ENCODE data around the gene NKIRAS2. TPM values are rescaled to one million over a fixed set of nuclear protein-coding genes. Genes with fewer than 3 reads are reported as not detected.

Gene NKIRAS2
- total and polyA plus RNA-seq, 2 of the 13 experiments (the other 11 are each of a cell fraction or from before 2014, with no cell fraction given): 27.9 to 42.0 TPM

GRCh38 chr17:42016941-42017865 lies 2.7 kb upstream of the NKIRAS2 start, which contains the start of gene DNAJC7 (continued):
- 0 out of 2 replicates have a peak, but pooled peaks have one; percentile 14 for TF ChIP-seq CENPT (CRISPR knock-in tag; IDR thresholded peaks at IDR 0.05; ENCODE audit: low read depth)
- TF ChIP-seq UBTF (CRISPR knock-in tag; IDR thresholded peaks at IDR 0.05): peak; percentile 86
- TF ChIP-seq JUNB (CRISPR knock-in tag; IDR thresholded peaks at IDR 0.05; ENCODE audit: borderline replicate concordance): no peak
- no peak for TF ChIP-seq CERS6 (CRISPR knock-in tag; IDR thresholded peaks at IDR 0.05)
- TF ChIP-seq HINFP (CRISPR knock-in tag; IDR thresholded peaks at IDR 0.05; ENCODE audit: low read depth): 0 out of 2 replicates have a peak, but pooled peaks have one; percentile 66
- TF ChIP-seq SRSF1 (optimal IDR thresholded peaks at IDR 0.05; ENCODE audit: low read depth, low read length): peak; percentile 86
- TF ChIP-seq ZNF614 (CRISPR knock-in tag; IDR thresholded peaks at IDR 0.05; ENCODE audit: borderline replicate concordance): peak; percentile 86; the same call in 1 of the 2 replicates
- TF ChIP-seq ZNF607 (CRISPR knock-in tag; IDR thresholded peaks at IDR 0.05; ENCODE audit: borderline replicate concordance): peak; percentile 96
- peak; percentile 96 for TF ChIP-seq ZNF430 (CRISPR knock-in tag; IDR thresholded peaks at IDR 0.05)
- no peak for TF ChIP-seq REL (CRISPR knock-in tag; conservative IDR thresholded peaks at IDR 0.05)
- TF ChIP-seq USF2 (IDR thresholded peaks at IDR 0.05; ENCODE audit: low read depth, low read length): no peak
- peak; percentile 24; the same call in 1 of the 2 replicates for TF ChIP-seq USF2 (CRISPR knock-in tag; IDR thresholded peaks at IDR 0.05; ENCODE audit: borderline replicate concordance)
- TF ChIP-seq ZFAT (CRISPR knock-in tag; conservative IDR thresholded peaks at IDR 0.05): 0 out of 2 replicates have a peak, but pooled peaks have one; percentile 13
- no peak for TF ChIP-seq SMC3 (IDR thresholded peaks at IDR 0.05; ENCODE audit: low read length)
- TF ChIP-seq ZNF20 (CRISPR knock-in tag; IDR thresholded peaks at IDR 0.05): peak; percentile 89; the same call in 1 of the 2 replicates
- TF ChIP-seq NCOA5 (CRISPR knock-in tag; IDR thresholded peaks at IDR 0.05): no peak
- TF ChIP-seq ZNF784 (CRISPR knock-in tag; IDR thresholded peaks at IDR 0.05; ENCODE audit: borderline replicate concordance): 0 out of 2 replicates have a peak, but pooled peaks have one; percentile 12
- TF ChIP-seq PCBP1 (IDR thresholded peaks at IDR 0.05; ENCODE audit: borderline replicate concordance, low read depth, low read length): 0 out of 2 replicates have a peak, but pooled peaks have one; percentile 19

Measured in HepG2 (cell line).